Astrocyte of the hippocampus (primary cell): Measurements from ENCODE around the gene RNF169.
A peak's percentile ranks its signal among the peaks of the same experiment; 100 is the strongest.
"Not testable (repeated sequence)": the region's sequence is repeated elsewhere in the genome, so short reads cannot be mapped to it uniquely, and the experiment has no call there.

Experiments
- DNase-seq: peaks from one replicate; pipeline ENCODE4 v3.0.0; 2011; ENCODE audit warnings: low read depth, low spot score

The RNF169 gene

GRCh38 chr11:74822170-74822569, 73.5 kb downstream of the RNF169 start:
- peak; percentile 68 for DNase-seq

DNA sequence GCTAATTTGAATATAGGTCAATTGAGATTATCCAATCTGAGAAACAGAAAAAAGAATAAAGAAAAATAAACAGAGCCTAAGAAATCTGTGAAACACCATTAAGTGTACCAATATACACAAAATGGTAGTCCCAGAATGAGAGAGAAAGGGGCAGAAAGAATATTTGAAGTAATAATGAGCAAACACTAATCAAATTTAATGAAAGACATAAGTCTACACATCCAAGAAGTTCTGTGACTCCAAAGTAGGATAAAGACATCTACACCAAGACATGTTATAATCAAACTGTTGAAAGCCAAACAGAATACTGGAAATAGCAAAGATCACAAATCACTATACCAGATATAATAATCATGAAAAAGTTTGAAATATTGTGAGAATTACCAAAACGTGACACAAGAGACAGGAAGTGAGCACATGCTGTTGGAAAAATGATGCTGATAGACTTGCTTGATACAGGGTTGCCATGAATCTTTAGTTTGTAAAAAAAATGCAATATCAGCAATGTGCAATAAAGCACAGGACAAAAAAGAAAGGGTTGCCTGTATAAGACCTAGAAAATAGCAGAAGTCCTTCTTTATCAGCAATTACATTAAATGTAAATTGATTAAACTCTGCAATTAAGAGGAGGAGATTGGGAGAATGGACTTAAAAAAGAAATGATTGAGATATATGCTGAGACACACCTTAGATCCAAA, 75.8 kb downstream of the RNF169 start:
- no peak for DNase-seq

GRCh38 chr11:74825596-74825995, 76.9 kb downstream of the RNF169 start:
- DNase-seq, result not testable (repeated sequence)

- no peak for DNase-seq
Measured at GRCh38 chr11:74826901-74827300, 78.3 kb downstream of the RNF169 start.

DNA sequence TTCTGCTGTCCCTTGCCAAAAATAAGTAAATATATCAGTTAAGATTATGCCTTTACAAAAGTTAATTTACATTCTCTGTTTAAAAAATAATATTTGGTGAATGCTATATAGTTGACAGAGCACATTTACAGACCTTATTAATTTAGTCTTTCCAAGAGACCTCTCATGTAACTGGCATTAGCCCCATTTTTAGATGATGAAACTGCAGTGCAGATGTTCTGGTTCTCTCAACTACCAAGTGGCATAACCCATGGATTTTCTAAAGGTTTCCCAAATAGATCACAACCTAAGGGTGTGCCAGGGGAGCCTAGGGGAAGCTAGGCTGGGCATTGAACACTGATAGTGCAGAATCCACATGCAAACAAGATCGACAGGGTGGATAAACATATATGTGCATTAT, 88.5 kb downstream of the RNF169 start:
- DNase-seq, result no peak

- DNase-seq, result peak; percentile 66
Measured at GRCh38 chr11:74838188-74838587, 89.5 kb downstream of the RNF169 start.

DNA sequence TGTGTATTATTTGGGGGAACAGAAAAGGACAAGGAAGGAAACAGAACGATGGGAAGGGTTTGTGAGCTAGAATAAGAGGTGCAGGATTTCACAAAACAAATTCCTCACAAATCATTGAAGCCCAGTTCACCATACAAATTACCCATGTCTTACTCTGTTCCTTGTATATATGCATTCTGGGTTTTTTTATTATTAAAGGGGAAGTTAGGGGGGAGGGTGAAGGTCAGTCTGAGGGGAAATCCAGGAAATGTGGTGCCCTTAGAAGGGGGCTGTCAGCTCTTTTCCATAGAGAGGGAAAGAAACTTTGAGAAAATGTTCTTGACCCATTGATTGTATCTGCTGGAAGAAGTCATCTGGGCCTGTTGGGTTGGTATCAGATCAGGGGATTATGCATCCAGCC, 90.8 kb downstream of the RNF169 start:
- no peak for DNase-seq

DNA sequence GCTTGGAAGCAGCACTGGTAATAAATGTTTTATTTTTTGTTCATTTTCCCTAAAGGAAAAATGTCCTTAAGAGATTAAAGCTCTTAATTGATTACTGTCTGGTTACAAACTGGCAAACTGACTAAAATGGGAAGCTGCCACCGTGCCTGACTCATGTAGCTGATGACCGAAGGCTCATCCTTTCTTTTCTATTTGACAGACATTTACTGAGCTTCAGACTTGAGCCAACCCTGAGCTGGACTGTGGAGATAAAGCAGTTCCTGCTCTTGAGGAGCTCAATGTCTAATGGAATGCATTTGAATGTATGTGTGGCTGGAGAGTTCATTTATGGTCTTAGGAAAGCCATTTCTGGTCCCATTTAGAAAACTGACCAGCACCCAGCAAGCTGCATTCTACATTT, 91.3 kb downstream of the RNF169 start:
- no peak for DNase-seq

GRCh38 chr11:74840486-74840885, 91.8 kb downstream of the RNF169 start:
- peak; percentile 70 for DNase-seq

DNA sequence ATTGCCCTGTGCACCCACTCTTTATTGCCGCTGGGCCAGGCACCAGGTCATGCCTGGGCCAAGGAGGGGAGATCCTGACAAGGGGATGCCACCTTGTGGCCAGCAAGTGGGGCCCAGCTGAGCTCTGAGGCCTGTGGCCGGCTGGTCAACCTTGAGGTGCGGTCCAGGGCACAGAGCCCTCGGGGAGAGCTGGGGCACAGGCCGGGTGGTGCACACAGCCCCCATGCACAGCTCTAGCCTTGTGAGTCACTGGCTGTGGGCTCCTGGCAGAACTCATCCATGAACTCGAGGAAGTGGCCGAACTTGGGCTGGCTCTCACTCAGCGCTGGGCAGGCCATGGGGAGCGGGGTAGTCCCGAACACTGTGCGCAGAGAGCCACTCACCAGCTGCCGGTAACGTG, 94.3 kb downstream of the RNF169 start:
- no peak for DNase-seq

DNA sequence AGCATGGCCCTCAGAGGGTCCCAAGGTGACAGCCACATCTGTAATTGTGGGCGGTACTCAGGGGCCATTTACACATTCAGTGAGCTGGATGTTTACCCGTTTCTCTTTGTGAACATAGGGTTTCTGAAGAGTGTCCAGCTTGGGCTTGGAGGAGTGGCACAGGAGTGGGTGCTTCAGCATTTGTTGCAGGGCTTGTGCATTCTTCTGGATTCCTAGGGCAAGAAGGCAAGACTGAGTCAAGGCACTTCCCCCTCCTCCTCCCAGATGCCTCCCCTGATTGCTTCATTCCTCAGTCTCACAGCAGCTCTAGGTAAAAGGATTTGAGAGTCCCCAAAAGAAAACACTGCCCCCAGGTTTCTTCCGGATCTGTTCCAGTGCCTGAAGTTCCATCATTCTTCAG, 95.4 kb downstream of the RNF169 start:
- no peak for DNase-seq

DNA sequence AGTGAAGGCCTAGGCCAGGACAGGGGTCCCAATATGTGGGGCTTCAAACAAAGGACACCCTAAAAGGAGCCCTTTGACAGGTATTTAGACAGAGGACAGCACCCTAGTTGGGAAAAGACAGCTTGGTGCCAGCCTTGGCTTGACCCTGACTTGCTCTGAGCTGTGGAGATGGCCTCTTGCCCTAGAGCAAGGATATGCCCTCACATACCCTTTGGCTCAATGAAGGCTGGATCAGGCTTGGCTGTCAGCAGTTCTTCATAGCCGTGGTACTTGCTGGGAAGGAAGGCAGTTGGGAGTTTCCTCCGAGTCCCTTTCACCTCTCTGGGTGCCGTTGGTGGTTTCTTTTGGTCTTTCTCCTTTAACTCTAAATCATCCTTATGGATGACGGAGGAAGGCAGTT, 96.2 kb downstream of the RNF169 start:
- DNase-seq, result no peak

- no peak for DNase-seq
Measured at GRCh38 chr11:74845978-74846517, 97.4 kb downstream of the RNF169 start.

DNA sequence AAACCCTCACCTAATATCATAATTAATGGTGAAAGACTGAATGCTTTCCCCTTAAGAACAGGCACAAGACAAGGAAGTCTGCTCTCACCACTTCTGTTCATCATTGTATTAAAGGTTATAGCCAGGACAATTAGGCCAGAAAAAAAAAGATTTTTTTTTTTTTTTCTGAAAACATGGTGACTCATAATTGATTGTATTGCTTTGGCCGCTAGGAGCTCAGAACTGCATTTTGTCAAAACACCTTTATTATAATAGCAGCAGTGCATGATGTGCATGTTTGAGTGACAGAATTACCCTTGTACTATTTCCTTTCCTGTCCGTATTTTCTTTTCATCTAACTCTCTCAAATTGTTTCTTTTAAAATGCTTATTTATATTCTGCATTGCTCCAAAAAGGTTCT, 98.1 kb downstream of the RNF169 start:
- no peak for DNase-seq

GRCh38 chr11:74847395-74847794, 98.7 kb downstream of the RNF169 start:
- no peak for DNase-seq

DNA sequence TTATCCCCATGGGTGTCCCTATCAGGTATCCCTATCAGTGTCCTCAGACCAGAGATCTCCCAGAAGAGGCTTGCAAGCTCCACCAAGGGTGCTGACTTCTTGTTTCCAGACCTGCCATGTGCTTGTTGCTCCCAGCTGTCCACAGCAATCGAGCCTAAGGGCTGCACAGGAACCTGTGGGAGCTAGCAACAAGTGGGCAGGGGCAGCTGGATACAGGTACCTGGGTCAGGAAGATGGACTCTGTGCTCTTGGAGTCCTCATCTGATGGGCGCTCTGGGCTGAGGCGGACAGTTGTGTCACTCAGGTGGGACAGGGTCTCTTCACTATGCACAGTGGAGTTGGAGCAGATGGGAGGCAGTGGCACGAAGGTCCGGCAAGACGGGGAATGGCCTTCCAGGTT, 99.2 kb downstream of the RNF169 start:
- no peak for DNase-seq

DNA sequence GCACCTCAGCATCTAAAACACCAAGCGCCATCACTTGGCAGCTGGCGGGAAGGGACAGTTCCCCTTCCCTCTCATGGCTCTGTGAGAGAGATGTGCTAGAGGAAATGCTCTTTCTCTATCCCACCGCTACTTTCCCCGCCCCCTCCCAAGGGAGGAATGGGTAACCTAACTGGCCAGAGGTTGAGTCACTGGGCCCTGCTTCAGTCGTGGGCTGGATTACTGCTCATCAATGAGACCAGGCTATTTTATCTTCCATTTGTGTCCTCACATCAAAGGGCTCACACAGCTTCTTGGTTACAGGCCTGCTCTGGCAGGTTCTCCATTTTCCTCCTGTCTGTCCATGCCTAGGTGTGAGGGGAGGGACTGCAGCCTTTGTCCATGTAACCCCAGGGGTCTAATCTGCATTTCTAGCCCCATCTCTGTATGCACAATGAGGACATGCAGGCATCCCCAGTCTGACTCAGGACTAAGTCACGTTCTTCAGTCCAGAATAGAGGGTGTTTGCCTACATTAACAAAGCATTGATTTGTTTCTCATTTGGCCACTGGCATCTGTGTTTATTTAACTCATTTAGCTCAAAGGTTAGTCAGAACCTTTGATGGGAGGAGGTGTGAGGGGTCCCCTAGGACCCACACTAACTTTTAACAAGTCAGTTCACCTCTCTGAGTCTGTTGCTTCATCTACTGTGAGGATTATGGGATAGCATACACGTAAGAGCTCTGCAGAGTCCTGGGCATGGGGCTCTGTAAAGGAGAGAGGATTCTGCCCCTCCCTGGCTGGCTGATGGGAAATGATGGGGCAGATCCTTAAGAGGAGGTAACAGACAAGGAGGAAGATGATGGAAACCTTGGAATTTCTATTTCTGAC, 101.1 kb downstream of the RNF169 start:
- peak; percentile 71 for DNase-seq

- DNase-seq, result no peak
Measured at GRCh38 chr11:74853223-74853622, 104.6 kb downstream of the RNF169 start.

GRCh38 chr11:74860743-74861142, 112.1 kb downstream of the RNF169 start:
- DNase-seq, result no peak

GRCh38 chr11:74863410-74863809, 114.8 kb downstream of the RNF169 start:
- no peak for DNase-seq

- DNase-seq, result no peak
Measured at GRCh38 chr11:74866557-74866956, 117.9 kb downstream of the RNF169 start.

DNA sequence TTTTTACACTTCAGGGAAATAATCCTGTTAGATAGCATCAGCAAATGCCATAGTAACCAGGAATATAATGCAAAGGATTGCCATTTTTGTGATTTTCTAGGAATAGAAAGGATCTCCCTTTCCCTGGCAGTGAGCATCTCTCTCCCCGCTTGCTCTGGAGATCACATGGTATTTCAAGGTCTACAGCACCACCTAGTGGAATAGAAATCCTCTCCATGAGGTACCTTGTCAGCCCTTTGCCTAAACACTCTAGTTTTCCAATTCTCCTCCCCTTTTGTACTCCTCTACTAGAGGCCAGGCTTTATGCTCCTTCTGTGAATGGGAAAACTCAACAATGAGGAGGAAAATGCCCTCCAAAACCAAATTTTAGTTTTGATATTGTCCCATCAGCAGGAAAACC, 121.8 kb downstream of the RNF169 start:
- peak; percentile 35 for DNase-seq

- no peak for DNase-seq
Measured at GRCh38 chr11:74871037-74871436, 122.4 kb downstream of the RNF169 start.
